Urinary bladder (tissue), 4 donors: ENCODE results near the gene DBH. TPM values are rescaled to one million over a fixed set of nuclear protein-coding genes. Genes with fewer than 3 reads are reported as not detected.

Experiments used
- DNase-seq: peaks from one replicate; pipeline ENCODE4 v3.0.0-alpha.2; 2015; ENCODE audit errors: extremely low spot score
- H3K27ac ChIP-seq: one replicate; pipeline ENCODE4 v1.5.1; 2013; ENCODE audit warnings: low read depth, mild to moderate bottlenecking, moderate library complexity
- H3K36me3 ChIP-seq: one replicate; pipeline ENCODE4 v1.6.1; 2013; ENCODE audit warnings: mild to moderate bottlenecking, moderate library complexity; ENCODE audit not compliant: insufficient read depth
- H3K4me1 ChIP-seq: one replicate; pipeline ENCODE4 v1.6.1; 2013; ENCODE audit warnings: mild to moderate bottlenecking, moderate library complexity; ENCODE audit not compliant: insufficient read depth
- H3K4me3 ChIP-seq: one replicate; pipeline ENCODE4 v1.5.1; 2013; ENCODE audit warnings: low read depth, low read length
- WGBS: extraction: QIAGEN DNeasy Blood & Tissue Kit; methylation state at CpG from one replicate; pipeline ENCODE4 v1.1.7; 2013; 5-methylcytosine and 5-hydroxymethylcytosine counted together
- polyA plus RNA-seq: library from polyadenylated mRNA; stranded (reverse); fragments of 200-250 nt; gene quantifications from one replicate; pipeline ENCODE4 v1.2.3, GENCODE V29; 2013
- total RNA-seq: library from RNA; depleted of rRNA; stranded (reverse); fragments of >200 nt; gene quantifications from one replicate; pipeline ENCODE4 v1.2.3, GENCODE V29; 2014
- donor health status: healthy with polysubstance abuse.
- donor health status: healthy.

Gene DBH
- total and polyA plus RNA-seq, 2 donors, result 0.79 to 0.98 TPM

DNA sequence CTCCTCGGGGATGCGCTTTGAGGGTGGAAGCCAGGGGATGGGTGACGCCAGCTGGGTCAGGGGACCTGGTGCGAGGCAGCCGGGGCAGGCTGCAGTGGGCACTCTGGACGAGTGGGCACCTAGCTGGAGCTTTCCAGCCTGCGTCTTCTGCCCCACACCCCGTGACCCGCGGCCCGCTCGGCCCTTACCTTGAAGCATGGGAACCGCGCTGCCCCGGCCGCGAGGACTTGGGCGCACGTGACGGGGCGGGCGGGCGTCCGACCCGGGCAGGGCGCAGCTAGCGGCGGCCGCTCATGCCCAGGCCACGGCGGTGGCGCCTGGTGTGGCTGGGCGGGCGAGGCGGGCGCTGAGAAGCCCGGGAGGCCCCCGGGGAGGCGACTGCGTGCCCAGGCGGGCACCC is 27.3 kb upstream of the DBH start:
- Histone ChIP-seq H3K4me3 (peak overlapping the region; percentile 26), H3K4me1 (no peaks in the 10 kb centered on the region)

DNA sequence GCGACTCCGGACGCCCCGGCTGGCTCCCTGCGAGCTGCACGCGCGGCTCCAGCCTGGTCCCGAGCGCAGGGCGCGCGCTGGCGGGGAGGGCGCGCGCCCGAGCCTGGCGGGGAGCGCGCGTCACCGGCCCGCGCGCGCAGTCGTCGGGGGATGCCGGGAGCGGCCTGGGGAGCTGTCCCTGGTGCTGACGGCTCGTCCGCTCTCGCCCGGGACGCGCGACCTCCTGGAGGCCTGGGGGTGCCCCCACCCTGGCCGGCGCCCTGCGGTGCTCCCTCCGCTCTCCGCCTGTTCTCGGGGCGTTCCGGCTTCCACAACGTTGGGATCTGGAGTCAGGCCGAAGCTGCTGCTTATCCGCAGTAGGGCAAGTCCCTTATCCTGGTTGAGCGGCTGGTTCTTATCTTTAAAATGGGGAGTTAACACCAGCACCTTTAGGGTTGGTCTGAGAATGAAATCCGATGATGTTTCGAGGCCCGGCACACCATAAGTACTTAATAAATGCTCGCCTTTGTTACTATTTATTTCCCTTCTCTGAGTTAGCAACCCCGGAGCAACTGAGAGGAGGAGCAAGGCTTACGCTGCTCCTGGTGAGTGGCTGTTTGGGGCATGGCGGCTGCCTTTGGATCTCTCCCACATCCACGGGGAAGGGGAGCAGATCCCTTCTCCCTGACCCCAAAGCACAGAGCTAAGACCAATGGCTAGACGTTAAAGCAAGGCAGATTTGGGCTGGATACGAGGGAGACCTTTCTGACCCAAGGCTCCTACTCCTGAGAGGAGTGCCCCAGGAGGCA is 26.7 kb upstream of the DBH start, which contains the start of gene FAM163B:
Gene FAM163B, minus strand, starts transcription at position 79 of the 788 bp plus-strand sequence. CDS start 29,166 bp downstream, outside the sequence.
- Histone ChIP-seq H3K4me1 (no peaks in the 10 kb centered on the region), H3K36me3 (no peaks in the 10 kb centered on the region), H3K27ac (no peak within 1 kb of the TSS), H3K4me3 (peak within 1 kb of the TSS; percentile 26)
- no peak for DNase-seq
- WGBS, result 9% methylated on average over 61 of the region's 61 CpGs

More for the DNA sequence above, 27.3 kb upstream of the DBH start:
- WGBS, result 8% methylated on average over 41 of the region's 41 CpGs
- DNase-seq, result no peak
- H3K36me3 ChIP-seq, result no peaks in the 10 kb centered on the region
- H3K27ac ChIP-seq, result no peak overlapping the region

DNA sequence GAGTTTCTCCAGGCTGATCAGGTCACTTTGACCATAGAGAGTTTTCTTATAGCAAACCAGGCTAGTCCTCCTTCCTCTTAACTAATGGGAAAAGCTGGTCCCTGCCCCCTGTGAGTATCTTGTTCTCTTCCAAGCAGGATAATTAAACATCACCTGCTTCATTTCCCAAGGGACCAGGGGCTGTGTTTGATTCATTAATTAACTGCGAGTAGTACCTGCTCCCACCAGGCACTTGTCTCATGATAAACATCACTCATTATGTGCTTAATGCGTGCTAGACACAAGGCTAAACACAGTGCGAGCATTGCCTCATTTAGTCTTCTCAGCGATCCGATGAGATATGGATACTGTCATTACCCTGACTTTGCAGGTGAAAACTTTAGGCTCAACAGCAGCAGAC is 25.3 kb upstream of the DBH start:
- H3K4me3 ChIP-seq, result no peak overlapping the region
- no peaks in the 10 kb centered on the region for H3K36me3 ChIP-seq
- 84% methylated on average over 5 of the region's 5 CpGs for WGBS
- H3K4me1 ChIP-seq, result no peaks in the 10 kb centered on the region
- no peak overlapping the region for H3K27ac ChIP-seq
- no peak for DNase-seq

DNA sequence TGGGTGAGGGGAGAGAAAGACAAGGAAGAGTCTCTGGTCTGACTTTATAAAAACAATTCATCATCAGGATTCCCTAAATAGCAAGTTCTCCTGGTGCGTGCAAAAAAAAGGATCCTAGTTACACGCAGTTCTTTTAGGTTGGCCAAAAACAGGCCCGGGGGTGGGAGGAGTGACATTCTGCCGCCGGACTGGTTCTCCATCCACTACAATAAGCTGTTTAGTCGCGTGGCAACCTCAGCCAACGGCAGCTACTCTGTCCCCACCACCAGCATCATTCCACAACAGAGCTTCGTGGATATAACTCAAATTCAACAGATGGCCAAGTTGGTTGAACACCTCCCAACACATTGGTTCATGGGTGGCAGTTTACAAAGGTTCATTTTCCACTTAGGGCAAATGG is 24.1 kb upstream of the DBH start:
- Histone ChIP-seq H3K27ac (no peak overlapping the region), H3K4me3 (no peak overlapping the region), H3K4me1 (no peaks in the 10 kb centered on the region), H3K36me3 (no peaks in the 10 kb centered on the region)
- 81% methylated on average over 9 of the region's 9 CpGs for WGBS
- DNase-seq, result no peak

DNA sequence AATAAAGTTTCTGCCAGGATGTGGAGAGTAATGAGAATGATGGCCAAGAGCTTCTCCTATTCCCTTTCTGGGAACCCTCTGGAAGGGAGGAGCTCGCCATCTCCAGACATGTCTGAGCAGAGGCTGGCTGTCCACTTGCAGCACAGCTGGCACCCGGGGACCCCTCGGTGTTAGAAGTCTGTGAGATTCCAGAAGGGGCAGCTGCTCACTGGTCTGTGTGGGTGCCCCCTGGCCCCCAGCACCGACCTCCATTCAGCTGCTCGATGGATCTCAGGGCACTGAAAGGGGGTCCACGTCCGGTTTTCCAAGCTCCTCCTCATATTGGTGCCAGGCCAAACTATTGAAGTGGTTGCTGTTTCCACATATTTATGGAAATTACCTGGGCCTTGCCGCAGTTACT is 23.3 kb upstream of the DBH start:
- Histone ChIP-seq H3K4me1 (no peaks in the 10 kb centered on the region), H3K27ac (no peak overlapping the region), H3K36me3 (no peaks in the 10 kb centered on the region), H3K4me3 (no peak overlapping the region)
- DNase-seq, result no peak
- WGBS, result 81% methylated on average over 8 of the region's 8 CpGs

DNA sequence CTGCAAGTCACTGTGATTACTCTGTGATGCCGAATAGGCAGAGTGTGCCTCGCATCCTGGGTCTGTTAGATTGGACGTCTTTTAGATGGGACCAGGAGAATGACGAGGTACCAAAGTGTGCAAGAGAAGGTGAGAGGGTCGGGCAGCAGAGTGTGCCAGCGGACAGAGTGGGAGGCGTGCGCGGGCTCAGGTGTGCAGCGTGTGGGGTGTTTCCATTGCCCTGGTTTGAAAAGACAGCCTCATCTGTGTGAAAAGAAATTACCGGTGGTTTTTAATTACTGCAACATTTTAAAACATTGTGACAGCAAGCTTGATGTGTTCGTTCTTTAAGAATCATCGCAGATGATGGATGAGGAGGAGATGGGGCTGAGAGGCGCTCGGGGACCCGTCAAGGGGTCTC is 22.7 kb upstream of the DBH start:
- Histone ChIP-seq H3K36me3 (no peaks in the 10 kb centered on the region), H3K4me3 (no peak overlapping the region), H3K4me1 (no peaks in the 10 kb centered on the region), H3K27ac (no peak overlapping the region)
- 85% methylated on average over 16 of the region's 16 CpGs for WGBS
- no peak for DNase-seq

DNA sequence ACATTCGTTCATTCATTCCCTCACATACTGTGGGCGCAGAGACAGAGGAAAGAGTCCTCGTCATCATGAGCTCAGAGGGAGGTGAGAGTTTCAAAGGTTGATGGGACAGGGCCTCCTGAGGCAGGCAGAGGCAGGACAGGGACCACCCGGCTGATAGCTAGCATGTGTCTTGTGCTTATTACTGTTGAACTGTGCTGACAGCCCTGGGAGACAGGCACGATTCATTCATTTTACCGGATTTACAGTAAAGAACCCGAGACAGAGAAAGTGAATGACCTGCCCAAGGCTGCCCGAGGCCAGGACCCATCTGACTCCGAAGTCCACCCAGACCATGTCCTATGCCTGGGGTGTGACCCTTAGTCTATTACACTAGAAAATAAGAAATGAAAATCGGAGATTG is 22.1 kb upstream of the DBH start:
- 70% methylated on average over 10 of the region's 10 CpGs for WGBS
- H3K4me1 ChIP-seq, result no peaks in the 10 kb centered on the region
- no peak overlapping the region for H3K27ac ChIP-seq
- no peak overlapping the region for H3K4me3 ChIP-seq
- H3K36me3 ChIP-seq, result no peaks in the 10 kb centered on the region
- DNase-seq, result no peak

DNA sequence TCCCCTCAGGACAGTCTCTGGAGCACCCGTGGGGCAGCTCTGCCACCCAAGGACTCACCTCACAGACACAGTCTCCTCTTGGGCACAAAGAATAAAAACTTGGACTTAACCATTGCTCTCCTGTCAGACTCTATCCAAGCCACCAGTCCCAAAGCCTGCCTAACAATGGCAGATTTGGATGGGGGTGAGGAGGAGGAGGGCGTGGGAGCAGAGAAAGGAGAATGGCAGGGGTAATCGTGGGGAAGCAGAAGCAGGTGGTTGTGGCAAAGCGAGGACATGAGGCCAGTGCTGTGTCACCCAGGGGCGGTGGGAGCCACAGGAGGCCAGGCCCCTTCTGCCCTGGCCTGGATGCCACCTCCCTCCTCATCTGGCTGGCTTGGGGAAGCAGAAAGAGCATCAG is 21.5 kb upstream of the DBH start:
- Histone ChIP-seq H3K36me3 (no peaks in the 10 kb centered on the region), H3K4me3 (no peak overlapping the region), H3K4me1 (no peaks in the 10 kb centered on the region), H3K27ac (no peak overlapping the region)
- WGBS, result 70% methylated on average over 5 of the region's 5 CpGs
- DNase-seq, result no peak

DNA sequence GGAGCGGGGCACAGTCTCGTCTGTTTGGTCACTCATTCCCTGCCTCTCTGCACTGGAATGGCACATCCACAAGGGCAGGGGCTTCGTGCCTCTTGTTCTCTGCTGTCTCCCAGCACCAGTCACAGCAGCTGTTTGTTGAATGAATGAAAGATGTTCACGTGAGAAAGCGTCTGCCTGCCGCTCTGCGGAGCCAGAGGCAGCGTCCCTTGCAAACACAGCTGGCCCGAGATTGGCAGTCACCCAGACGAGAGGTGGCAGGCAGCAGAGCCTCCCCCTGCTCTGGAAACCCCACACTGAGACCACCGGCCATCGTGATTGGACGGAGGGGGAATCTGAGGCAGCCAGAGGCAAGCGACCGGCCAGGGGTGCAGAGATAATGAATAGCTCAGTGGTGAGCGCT is 21.0 kb upstream of the DBH start:
- Histone ChIP-seq H3K36me3 (no peaks in the 10 kb centered on the region), H3K27ac (no peak overlapping the region), H3K4me3 (no peak overlapping the region), H3K4me1 (no peaks in the 10 kb centered on the region)
- WGBS, result 31% methylated on average over 16 of the region's 16 CpGs
- no peak for DNase-seq

DNA sequence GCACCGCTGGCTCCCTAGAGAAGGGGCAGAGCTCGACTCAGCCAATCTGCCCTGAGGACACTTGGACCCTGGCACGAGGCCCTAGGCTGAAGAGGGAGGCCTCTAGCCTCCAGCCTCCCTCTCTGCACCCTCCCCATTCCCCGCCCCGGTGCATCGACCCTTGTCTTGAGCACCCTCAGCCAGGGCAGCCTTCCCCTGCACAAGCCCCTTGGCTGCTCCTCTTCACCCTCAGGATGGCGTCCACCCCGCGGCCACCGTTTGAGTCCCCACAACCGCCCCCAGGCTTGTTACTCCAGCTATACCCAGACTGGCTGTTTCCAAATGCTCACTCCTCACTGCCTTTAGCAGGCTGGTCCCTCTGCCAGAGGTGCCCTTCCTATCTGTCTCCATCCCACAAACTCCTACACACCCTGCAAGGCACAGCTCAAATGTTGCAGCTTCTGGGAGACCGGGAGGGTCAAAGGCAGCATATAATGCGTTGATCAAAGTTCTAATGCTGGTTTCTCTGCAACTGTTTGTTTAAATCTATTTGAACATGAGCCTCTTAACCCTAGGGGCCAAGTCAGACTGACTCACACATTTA is 20.5 kb upstream of the DBH start:
- DNase-seq, result no peak
- Histone ChIP-seq H3K27ac (no peak overlapping the region), H3K36me3 (no peaks in the 10 kb centered on the region), H3K4me3 (no peak overlapping the region), H3K4me1 (no peaks in the 10 kb centered on the region)
- 79% methylated on average over 13 of the region's 13 CpGs for WGBS

DNA sequence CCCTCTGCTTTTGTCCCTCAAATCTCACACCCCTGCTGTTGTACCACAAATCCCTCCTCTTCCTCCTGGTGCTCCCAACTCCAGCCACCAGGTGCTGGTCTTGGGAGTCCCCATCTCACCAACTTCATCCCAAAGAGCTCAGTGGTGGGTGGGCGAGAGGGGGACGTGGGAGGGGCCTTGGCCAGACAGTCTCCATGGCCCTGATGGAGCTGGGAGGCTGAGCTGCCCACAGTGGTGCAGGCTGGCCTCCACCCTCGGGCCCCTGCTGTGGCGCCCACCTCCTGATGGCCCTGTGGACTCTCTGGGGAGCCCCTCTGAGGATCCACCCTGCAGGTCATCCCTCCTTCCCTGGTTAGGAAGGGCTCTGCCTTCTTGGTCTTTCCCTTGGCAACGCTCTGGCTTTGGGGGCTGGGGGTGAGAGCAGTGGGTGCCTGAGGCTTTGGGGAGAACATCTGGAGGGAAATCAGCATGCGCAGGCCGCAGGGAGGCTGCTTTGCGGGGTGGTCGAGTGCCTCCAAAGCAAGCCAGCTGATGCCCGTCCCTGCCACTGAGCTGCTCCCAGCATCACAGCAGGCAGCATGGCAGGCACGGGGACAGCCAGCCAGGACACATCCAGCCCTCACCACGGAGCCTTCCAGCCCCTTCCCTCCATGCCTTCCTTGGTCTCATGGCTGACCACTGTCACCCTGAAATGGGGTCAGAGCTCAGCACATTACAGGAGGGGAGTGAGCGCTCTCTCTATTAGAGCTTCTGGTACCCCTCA is 19.3 kb upstream of the DBH start:
- 80% methylated on average over 13 of the region's 13 CpGs for WGBS
- no peaks in the 10 kb centered on the region for H3K36me3 ChIP-seq
- no peak overlapping the region for H3K4me3 ChIP-seq
- H3K4me1 ChIP-seq, result no peaks in the 10 kb centered on the region
- H3K27ac ChIP-seq, result no peak overlapping the region
- DNase-seq, result no peak

DNA sequence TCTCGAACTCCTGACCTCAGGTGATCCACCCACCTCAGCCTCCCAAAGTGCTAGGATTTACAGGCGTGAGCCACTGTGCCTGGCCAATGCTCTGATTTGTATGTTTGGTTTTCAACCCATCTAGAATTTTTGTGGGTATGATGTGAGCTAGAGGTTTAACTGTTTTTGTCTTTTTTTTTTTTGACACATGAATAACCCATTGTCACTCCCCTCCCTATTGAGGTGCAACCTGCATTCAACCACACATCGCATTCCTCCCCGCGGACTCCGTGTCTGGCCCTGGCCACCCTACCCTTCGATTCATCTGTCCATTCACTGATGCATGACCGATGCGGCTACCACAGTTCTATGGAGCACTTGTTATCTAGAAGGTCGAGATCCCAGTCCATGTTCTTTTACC is 17.4 kb upstream of the DBH start:
- WGBS, result 88% methylated on average over 10 of the region's 10 CpGs
- no peak for DNase-seq
- H3K4me3 ChIP-seq, result no peak overlapping the region
- H3K4me1 ChIP-seq, result no peaks in the 10 kb centered on the region
- no peaks in the 10 kb centered on the region for H3K36me3 ChIP-seq
- no peak overlapping the region for H3K27ac ChIP-seq

DNA sequence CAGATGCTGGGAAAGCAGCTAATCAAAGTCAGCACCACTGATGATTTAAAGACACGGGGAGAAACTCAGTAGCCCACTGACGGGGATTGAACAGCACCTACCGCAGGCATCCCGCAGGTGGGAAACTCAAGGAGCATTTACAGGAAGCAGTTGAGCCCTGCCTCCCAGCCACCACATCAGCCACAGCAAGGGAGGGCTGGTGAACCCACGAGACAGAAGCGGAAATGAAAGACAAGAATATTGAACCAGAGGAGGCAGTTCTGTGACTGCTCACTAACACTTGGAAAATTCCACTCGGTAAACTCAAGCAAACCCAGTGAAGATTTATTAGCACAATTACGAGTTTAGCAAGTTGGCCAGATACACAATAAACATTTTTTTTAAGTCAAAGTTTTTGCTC is 16.4 kb upstream of the DBH start:
- WGBS, result 12% methylated on average over 8 of the region's 8 CpGs
- DNase-seq, result no peak
- Histone ChIP-seq H3K4me3 (no peak overlapping the region), H3K27ac (no peak overlapping the region), H3K4me1 (no peaks in the 10 kb centered on the region), H3K36me3 (no peaks in the 10 kb centered on the region)

DNA sequence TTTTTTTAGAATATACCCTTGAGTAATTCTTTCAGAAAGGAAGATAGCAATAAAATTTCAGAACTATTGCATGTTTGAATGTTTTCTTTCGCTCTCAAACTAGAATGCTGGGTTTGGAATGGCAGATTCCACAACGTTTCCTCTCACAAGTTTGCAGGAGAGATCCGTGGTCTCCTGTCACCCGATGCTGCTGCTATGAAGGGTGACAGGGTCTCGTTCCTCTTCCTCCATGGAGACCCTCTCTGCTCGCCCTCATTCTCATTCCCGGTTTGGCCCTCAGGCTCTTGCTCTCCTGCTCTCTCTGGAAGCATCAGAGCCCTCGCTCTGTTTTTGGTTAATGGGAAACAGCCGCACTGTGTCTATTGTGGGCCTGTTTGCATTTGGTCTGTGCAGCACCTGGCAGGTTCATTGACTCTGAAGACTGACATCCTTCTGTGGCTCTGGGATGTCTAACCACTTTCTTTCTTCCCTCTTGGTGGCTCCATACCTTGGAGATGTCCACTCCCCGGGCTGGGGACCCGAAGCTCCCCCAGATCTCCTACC is 14.4 kb upstream of the DBH start:
- Histone ChIP-seq H3K4me1 (no peaks in the 10 kb centered on the region), H3K27ac (no peak overlapping the region), H3K4me3 (no peak overlapping the region), H3K36me3 (no peaks in the 10 kb centered on the region)
- 67% methylated on average over 11 of the region's 11 CpGs for WGBS
- DNase-seq, result no peak
